ENCODE data around the gene ZNF558. TPM values are rescaled to one million over a fixed set of nuclear protein-coding genes. Genes with fewer than 3 reads are reported as not detected.
"Not testable (repeated sequence)": the region's sequence is repeated elsewhere in the genome, so short reads cannot be mapped to it uniquely, and the experiment has no call there.

ZNF558 gene
- total RNA-seq, 4 donors from 2014 or later: 27.2 to 66.8 (median 36.6) TPM

DNA sequence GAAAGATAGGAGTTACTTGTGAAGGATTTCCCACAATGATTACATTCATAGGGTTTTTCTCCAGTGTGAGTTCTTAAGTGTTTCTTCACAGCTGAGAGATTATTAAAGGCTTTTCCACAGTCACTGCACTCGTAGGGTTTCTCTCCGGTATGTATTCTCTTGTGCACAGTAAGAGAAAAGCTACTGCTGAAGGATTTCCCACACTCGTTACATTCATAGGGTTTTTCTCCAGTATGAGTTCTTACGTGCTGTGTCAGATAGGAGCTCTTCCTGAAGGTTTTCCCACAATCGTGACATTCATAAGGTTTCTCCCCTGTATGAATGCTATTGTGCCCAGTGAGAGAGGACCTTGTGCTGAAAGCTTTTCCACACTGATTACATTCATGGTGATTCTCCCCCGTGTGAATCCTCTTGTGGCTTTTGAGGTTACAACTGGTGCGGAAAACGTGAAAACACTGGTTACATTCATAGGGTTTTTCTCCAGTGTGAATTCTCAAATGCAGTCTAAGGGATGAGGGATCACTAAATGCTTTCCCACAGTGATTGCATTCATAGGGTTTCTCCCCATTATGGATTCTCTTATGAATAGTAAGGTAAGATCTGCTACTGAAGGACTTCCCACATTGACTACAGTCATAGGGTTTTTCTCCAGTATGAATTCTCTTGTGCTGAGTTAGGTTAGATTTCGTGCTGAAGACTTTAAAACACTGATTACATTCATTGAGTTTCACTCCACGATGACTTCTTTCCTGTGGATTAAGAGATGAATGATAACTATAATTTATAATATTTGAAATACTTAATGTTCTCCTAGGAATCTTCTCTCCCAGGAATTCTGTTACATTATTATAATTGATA lies 20.6 kb downstream of the ZNF558 start:
- no peaks in the 10 kb centered on the region for H3K4me1 ChIP-seq
- peaks cover 82% of the 10 kb centered on the region for H3K36me3 ChIP-seq
- no peaks in the 10 kb centered on the region for H3K27me3 ChIP-seq
- H3K9me3 ChIP-seq: peaks cover 94% of the 10 kb centered on the region
- 98% methylated on average over 10 of the region's 10 CpGs for WGBS
- TF ChIP-seq POLR2AphosphoS5 (IDR thresholded peaks at IDR 0.05) (no peak), EP300 (IDR thresholded peaks at IDR 0.05) (no peak), POLR2A (IDR thresholded peaks at IDR 0.05) (no peak)
- TF ChIP-seq, protein P1, sequence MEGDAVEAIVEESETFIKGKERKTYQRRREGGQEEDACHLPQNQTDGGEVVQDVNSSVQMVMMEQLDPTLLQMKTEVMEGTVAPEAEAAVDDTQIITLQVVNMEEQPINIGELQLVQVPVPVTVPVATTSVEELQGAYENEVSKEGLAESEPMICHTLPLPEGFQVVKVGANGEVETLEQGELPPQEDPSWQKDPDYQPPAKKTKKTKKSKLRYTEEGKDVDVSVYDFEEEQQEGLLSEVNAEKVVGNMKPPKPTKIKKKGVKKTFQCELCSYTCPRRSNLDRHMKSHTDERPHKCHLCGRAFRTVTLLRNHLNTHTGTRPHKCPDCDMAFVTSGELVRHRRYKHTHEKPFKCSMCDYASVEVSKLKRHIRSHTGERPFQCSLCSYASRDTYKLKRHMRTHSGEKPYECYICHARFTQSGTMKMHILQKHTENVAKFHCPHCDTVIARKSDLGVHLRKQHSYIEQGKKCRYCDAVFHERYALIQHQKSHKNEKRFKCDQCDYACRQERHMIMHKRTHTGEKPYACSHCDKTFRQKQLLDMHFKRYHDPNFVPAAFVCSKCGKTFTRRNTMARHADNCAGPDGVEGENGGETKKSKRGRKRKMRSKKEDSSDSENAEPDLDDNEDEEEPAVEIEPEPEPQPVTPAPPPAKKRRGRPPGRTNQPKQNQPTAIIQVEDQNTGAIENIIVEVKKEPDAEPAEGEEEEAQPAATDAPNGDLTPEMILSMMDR (IDR thresholded peaks at IDR 0.05): no peak
- H3K4me3 ChIP-seq: no peak overlapping the region
- H3K27ac ChIP-seq: no peak overlapping the region
- no peak for DNase-seq (ENCODE audit: low spot score in 2 of 2)

- 100% methylated on average over 1 of the region's 1 CpG for WGBS
- TF ChIP-seq POLR2AphosphoS5 (IDR thresholded peaks at IDR 0.05) (no peak), POLR2A (IDR thresholded peaks at IDR 0.05) (no peak), EP300 (IDR thresholded peaks at IDR 0.05) (no peak)
- TF ChIP-seq, protein P1 (IDR thresholded peaks at IDR 0.05): no peak
- no peak overlapping the region for H3K4me3 ChIP-seq
- peaks cover 58% of the 10 kb centered on the region for H3K36me3 ChIP-seq
- H3K27me3 ChIP-seq: no peaks in the 10 kb centered on the region
- DNase-seq (ENCODE audit: low spot score in 2 of 2): no peak
- H3K9me3 ChIP-seq: peaks cover 86% of the 10 kb centered on the region
- H3K27ac ChIP-seq: no peak overlapping the region
- no peaks in the 10 kb centered on the region for H3K4me1 ChIP-seq
Measured at GRCh38 chr19:8806661-8807060, 25.4 kb downstream of the ZNF558 start.

DNA sequence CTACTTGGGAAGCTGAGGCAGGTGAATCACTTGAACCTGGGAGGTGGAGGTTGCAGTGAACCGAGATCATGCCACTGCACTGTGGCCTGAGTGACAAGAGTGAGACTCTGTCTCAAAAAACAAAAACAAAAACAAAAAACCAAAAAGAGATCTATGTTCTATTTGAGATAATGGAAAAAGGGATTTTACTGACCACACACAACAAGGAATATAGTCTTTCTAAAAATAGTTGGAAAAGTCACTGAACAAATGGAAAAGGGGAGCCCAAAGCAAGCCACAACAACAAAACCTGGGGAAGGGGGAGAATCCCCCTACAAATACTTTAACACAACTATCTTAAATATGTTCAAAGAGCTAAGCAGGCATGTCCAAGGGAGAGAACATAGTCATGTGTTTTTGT lies 37.3 kb downstream of the ZNF558 start:
- no peaks in the 10 kb centered on the region for H3K36me3 ChIP-seq
- no peak overlapping the region for H3K27ac ChIP-seq
- TF ChIP-seq, protein P1 (IDR thresholded peaks at IDR 0.05): no peak
- TF ChIP-seq POLR2AphosphoS5 (IDR thresholded peaks at IDR 0.05) (no peak), POLR2A (IDR thresholded peaks at IDR 0.05) (no peak), EP300 (IDR thresholded peaks at IDR 0.05) (no peak)
- 52% methylated on average over 1 of the region's 1 CpG for WGBS
- no peaks in the 10 kb centered on the region for H3K27me3 ChIP-seq
- no peak overlapping the region for H3K4me3 ChIP-seq
- no peak for DNase-seq (ENCODE audit: low spot score in 2 of 2)
- H3K9me3 ChIP-seq: peaks cover 11% of the 10 kb centered on the region
- no peaks in the 10 kb centered on the region for H3K4me1 ChIP-seq

GRCh38 chr19:8773587-8773986 lies 58.5 kb downstream of the ZNF558 start:
- not testable (repeated sequence) for H3K9me3 ChIP-seq; H3K27me3 ChIP-seq; H3K4me1 ChIP-seq; DNase-seq (ENCODE audit: low spot score in 2 of 2); H3K4me3 ChIP-seq; H3K36me3 ChIP-seq; H3K27ac ChIP-seq
- no CpG with 5 or more reads among the region's 12 CpGs for WGBS

GRCh38 chr19:8769265-8769664 lies 62.8 kb downstream of the ZNF558 start:
- not testable (repeated sequence) for H3K9me3 ChIP-seq; H3K4me1 ChIP-seq; H3K27ac ChIP-seq; H3K36me3 ChIP-seq; H3K4me3 ChIP-seq; H3K27me3 ChIP-seq; DNase-seq (ENCODE audit: low spot score in 2 of 2)
- 100% methylated on average over 2 of the region's 8 CpGs for WGBS

DNA sequence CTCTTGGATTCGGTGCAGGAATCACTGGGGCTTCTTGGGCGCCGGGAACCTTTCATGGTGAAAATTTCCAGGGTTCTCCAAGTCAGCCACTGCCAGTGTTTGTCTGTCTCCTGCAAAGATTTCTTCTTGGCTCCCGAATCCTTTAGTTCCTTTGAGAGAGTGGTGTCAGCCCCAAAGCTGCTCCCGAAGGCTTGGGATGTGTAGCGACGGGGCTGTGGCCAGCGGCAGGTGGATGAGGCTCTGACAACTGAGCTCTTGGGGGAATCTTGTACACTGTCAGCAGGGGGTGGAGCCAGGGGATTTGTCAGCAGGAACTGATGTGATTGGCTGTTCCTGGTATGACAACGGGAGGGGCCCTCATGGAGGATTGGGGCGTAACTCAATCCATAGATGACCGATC lies 64.8 kb downstream of the ZNF558 start:
- whole genome bisulfite sequencing: 91% methylated on average over 5 of the region's 11 CpGs
- not testable (repeated sequence) for H3K27me3 ChIP-seq; H3K4me3 ChIP-seq; DNase-seq (ENCODE audit: low spot score in 2 of 2); H3K9me3 ChIP-seq; H3K4me1 ChIP-seq; H3K27ac ChIP-seq; H3K36me3 ChIP-seq

Other genes starting within 250 kb of the ZNF558 start
- gene ADAMTS10, start 221.6 kb downstream of the ZNF558 start, total RNA-seq: 10 to 100 TPM in 1 of 4 donors, 1 to 10 TPM in 3; 1.8 to 39.6 (median 6.2) TPM
- not detected for gene NFILZ, start 201.7 kb downstream of the ZNF558 start, total RNA-seq
- not detected for gene ACTL9, start 133.5 kb downstream of the ZNF558 start, total RNA-seq
- 1 to 10 TPM in 1 of 4 donors, not detected in 3; 2.7 TPM for gene OR2Z1, start 110.7 kb downstream of the ZNF558 start, total RNA-seq
- gene MBD3L1, start 73 bp upstream of the ZNF558 start, total RNA-seq: not detected
- under 1 TPM; under 0.01 to 0.91 (median 0.21) TPM for gene MUC16, start 178.1 kb upstream of the ZNF558 start, total RNA-seq

Data from suprapubic skin (tissue), 4 donors.